WI38 (cell line): ENCODE results near the gene GULP1.

Experiments used
- H3K4me3 ChIP-seq: 2 replicates; pipeline ENCODE4 v1.5.1; 2011; ENCODE audit warnings: low read depth, mild to moderate bottlenecking, control low read depth, low read length
- CTCF ChIP-seq: IDR thresholded peaks from 2 replicates; pipeline ENCODE4 v1.5.1; 2012; ENCODE audit warnings: low read depth, mild to moderate bottlenecking, control low read depth, low read length

GULP1 gene

GRCh38 chr2:188406414-188406813 lies 114.7 kb downstream of the GULP1 start:
- H3K4me3 ChIP-seq: no peak overlapping the region
- no peak for TF ChIP-seq CTCF

- H3K4me3 ChIP-seq: no peak overlapping the region
- no peak for TF ChIP-seq CTCF
Measured at GRCh38 chr2:188410504-188411235, 119.0 kb downstream of the GULP1 start.

GRCh38 chr2:188412190-188412589 lies 120.5 kb downstream of the GULP1 start:
- TF ChIP-seq CTCF: no peak
- H3K4me3 ChIP-seq: no peak overlapping the region

GRCh38 chr2:188414411-188414810 lies 122.7 kb downstream of the GULP1 start:
- no peak for TF ChIP-seq CTCF

GRCh38 chr2:188414869-188415753 lies 123.4 kb downstream of the GULP1 start:
- no peak for TF ChIP-seq CTCF
- H3K4me3 ChIP-seq: no peak overlapping the region

More at GRCh38 chr2:188414411-188414810, 122.7 kb downstream of the GULP1 start:
- no peak overlapping the region for H3K4me3 ChIP-seq

GRCh38 chr2:188415754-188416083 lies 124.0 kb downstream of the GULP1 start:
- no peak overlapping the region for H3K4me3 ChIP-seq
- TF ChIP-seq CTCF: no peak

- TF ChIP-seq CTCF: no peak
- no peak overlapping the region for H3K4me3 ChIP-seq
Measured at GRCh38 chr2:188416367-188416766, 124.7 kb downstream of the GULP1 start.
